Femur (tissue), 1 donor: Measurements from ENCODE around the gene TGFA.

Source experiments
- DNase-seq: peaks from one replicate; pipeline ENCODE4 v3.0.0-alpha.2; 2017

Gene TGFA

GRCh38 chr2:70523996-70524965, 29.3 kb downstream of the TGFA start:
- DNase-seq: no peak

- DNase-seq: no peak
These were observed 30.0 kb downstream of the TGFA start for GRCh38 chr2:70523672-70523995.

GRCh38 chr2:70522627-70523026, 31.0 kb downstream of the TGFA start:
- no peak for DNase-seq

- DNase-seq: no peak
These were observed 32.8 kb downstream of the TGFA start for GRCh38 chr2:70520825-70521224.

GRCh38 chr2:70519453-70519852, 34.2 kb downstream of the TGFA start:
- no peak for DNase-seq

- DNase-seq: no peak
These were observed 35.1 kb downstream of the TGFA start for GRCh38 chr2:70518557-70518956.

- DNase-seq: no peak
These were observed 35.8 kb downstream of the TGFA start for GRCh38 chr2:70517804-70518203.

GRCh38 chr2:70516596-70516995, 37.0 kb downstream of the TGFA start:
- no peak for DNase-seq

- DNase-seq: no peak
These were observed 37.7 kb downstream of the TGFA start for GRCh38 chr2:70515938-70516337.

GRCh38 chr2:70514612-70515055, 39.0 kb downstream of the TGFA start:
- no peak for DNase-seq

- no peak for DNase-seq
These were observed 39.9 kb downstream of the TGFA start for GRCh38 chr2:70513738-70514137.

GRCh38 chr2:70511971-70512729, 41.5 kb downstream of the TGFA start:
- no peak for DNase-seq

- no peak for DNase-seq
These were observed 43.3 kb downstream of the TGFA start for GRCh38 chr2:70510313-70510712.

- no peak for DNase-seq
These were observed 44.1 kb downstream of the TGFA start for GRCh38 chr2:70509565-70509964.

- no peak for DNase-seq
These were observed 44.7 kb downstream of the TGFA start for GRCh38 chr2:70508711-70509462.

GRCh38 chr2:70505613-70506391, 47.8 kb downstream of the TGFA start:
- no peak for DNase-seq

GRCh38 chr2:70504750-70505149, 48.9 kb downstream of the TGFA start:
- DNase-seq: no peak

GRCh38 chr2:70503896-70504295, 49.7 kb downstream of the TGFA start:
- DNase-seq: no peak

GRCh38 chr2:70501728-70502127, 51.9 kb downstream of the TGFA start:
- DNase-seq: no peak

GRCh38 chr2:70501215-70501614, 52.4 kb downstream of the TGFA start:
- no peak for DNase-seq

GRCh38 chr2:70499253-70499652, 54.4 kb downstream of the TGFA start:
- DNase-seq: no peak

- DNase-seq: no peak
These were observed 55.1 kb downstream of the TGFA start for GRCh38 chr2:70498528-70498927.
